Panc1 (cell line): ENCODE data around the gene PPP1R1B.

ENCODE experiments used
- POLR2AphosphoS5 ChIP-seq: IDR thresholded peaks from 2 replicates; pipeline ENCODE4 v1.6.1; 2012; ENCODE audit warnings: mild to moderate bottlenecking, low read depth, low read length, moderate library complexity
- TF ChIP-seq, protein P1 (sequence below): fragments of 450-650 bp; IDR thresholded peaks from 2 replicates; pipeline ENCODE4 v1.5.1; 2017; ENCODE audit warnings: mild to moderate bottlenecking

DNA sequence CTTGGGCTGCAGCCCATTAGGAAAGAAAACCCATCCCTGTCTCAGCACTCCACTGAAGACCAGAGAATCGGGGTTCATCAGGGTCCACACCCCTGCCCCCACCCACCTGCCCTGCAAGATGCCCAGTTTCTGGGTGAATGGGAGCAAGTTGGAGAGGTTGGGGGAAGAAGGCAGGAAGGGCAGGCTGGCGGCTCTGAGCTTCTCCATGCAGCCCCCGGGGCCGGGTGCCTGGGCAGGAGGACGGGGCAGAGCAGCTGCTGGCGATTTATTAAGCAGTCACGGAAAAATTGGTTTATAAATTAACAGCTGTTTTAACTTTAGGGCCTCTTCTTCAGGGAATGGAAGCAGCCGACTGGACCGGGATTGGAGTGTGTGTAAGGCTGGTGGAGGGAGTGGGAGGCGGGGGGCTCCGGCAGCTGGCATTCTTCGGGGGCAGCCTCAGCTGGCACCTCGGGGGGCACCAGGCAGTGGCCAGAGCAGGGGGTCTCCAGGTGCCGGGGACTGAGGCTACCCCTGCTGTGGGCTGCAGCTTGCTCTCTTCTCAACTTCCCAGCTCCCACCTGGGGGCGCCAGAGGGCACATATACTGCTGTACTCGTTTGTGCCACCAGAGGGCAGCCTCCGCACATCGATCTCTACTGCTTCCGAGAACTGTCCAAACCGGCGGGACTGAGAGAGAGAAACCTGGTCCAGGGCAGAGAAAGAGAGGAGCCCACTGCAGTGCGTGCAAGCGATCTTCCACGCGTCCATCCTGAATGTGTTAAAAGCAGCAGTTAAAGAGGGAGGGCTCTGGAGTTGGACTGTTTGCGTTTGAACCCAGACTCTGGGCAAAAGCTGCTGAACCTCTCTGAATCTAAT is 5.0 kb upstream of the PPP1R1B start:
- TF ChIP-seq, protein P1, sequence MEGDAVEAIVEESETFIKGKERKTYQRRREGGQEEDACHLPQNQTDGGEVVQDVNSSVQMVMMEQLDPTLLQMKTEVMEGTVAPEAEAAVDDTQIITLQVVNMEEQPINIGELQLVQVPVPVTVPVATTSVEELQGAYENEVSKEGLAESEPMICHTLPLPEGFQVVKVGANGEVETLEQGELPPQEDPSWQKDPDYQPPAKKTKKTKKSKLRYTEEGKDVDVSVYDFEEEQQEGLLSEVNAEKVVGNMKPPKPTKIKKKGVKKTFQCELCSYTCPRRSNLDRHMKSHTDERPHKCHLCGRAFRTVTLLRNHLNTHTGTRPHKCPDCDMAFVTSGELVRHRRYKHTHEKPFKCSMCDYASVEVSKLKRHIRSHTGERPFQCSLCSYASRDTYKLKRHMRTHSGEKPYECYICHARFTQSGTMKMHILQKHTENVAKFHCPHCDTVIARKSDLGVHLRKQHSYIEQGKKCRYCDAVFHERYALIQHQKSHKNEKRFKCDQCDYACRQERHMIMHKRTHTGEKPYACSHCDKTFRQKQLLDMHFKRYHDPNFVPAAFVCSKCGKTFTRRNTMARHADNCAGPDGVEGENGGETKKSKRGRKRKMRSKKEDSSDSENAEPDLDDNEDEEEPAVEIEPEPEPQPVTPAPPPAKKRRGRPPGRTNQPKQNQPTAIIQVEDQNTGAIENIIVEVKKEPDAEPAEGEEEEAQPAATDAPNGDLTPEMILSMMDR, result peak; percentile 94
- no peak for TF ChIP-seq POLR2AphosphoS5
